ENCODE data around the gene CD14. TPM values are rescaled to one million over a fixed set of nuclear protein-coding genes. Genes with fewer than 3 reads are reported as not detected.

The CD14 gene
- polyA plus RNA-seq, 2 of the 4 experiments (the other 2 are of a cell fraction): 2.9 to 3.3 TPM

GRCh38 chr5:140632366-140633020 lies 482 bp downstream of the CD14 start:
- TF ChIP-seq SMC3 (IDR thresholded peaks at IDR 0.05): no peak
- no peak for TF ChIP-seq KDM1A (IDR thresholded peaks at IDR 0.05; ENCODE audit: low read depth)
- no peak for TF ChIP-seq HEYL (CRISPR knock-in tag; IDR thresholded peaks at IDR 0.05)
- no peak for TF ChIP-seq MAFK (IDR thresholded peaks at IDR 0.05; ENCODE audit: partially characterized antibody)
- no peak for TF ChIP-seq MAZ (IDR thresholded peaks at IDR 0.05; ENCODE audit: borderline replicate concordance, low read depth, low read length)
- TF ChIP-seq NR3C1 (IDR thresholded peaks at IDR 0.05): no peak
- TF ChIP-seq CHD2 (IDR thresholded peaks at IDR 0.05; ENCODE audit: low read length, partially characterized antibody): no peak
- TF ChIP-seq FOXS1 (CRISPR knock-in tag; IDR thresholded peaks at IDR 0.05): no peak
- no peak for TF ChIP-seq KDM5A (IDR thresholded peaks at IDR 0.05)
- TF ChIP-seq NFE2L2 (conservative IDR thresholded peaks at IDR 0.05; ENCODE audit: low read length): no peak
- no peak for TF ChIP-seq ELK1 (IDR thresholded peaks at IDR 0.05; ENCODE audit: low read depth, low read length)
- TF ChIP-seq PBX3 (IDR thresholded peaks at IDR 0.05): no peak
- no peak for TF ChIP-seq EHF (CRISPR knock-in tag; IDR thresholded peaks at IDR 0.05)
- no peak for TF ChIP-seq E2F6 (IDR thresholded peaks at IDR 0.05; ENCODE audit: borderline replicate concordance, low read depth)
- no peak for TF ChIP-seq NPAS2 (CRISPR knock-in tag; IDR thresholded peaks at IDR 0.05; ENCODE audit: borderline replicate concordance)
- no peak for TF ChIP-seq ZNF302 (CRISPR knock-in tag; IDR thresholded peaks at IDR 0.05)
- no peak for TF ChIP-seq HOXB5 (CRISPR knock-in tag; IDR thresholded peaks at IDR 0.05)
- no peak for TF ChIP-seq GATA3 (IDR thresholded peaks at IDR 0.05; ENCODE audit: borderline replicate concordance)
- no peak for FAIRE-seq
- no peak for DNase-seq (ENCODE audit: low read depth in 1 of 2, low spot score in 1 of 2)
- H3K4me3 ChIP-seq: 0 out of 3 replicates have a peak overlapping the region, but pooled peaks have one; percentile 5
- H3K4me1 ChIP-seq: peaks cover 32% of the 10 kb centered on the region
- H3K9me3 ChIP-seq: peaks cover 15% of the 10 kb centered on the region
- no peak; a peak in 1 of 6 replicates for ATAC-seq
- H3K4me2 ChIP-seq: peak overlapping the region; percentile 58
- H3K27ac ChIP-seq: peak overlapping the region; percentile 45 to 83
- CTCF ChIA-PET: interaction anchor here (1.0 to 3.9 kb wide), 2 partner anchors 58 to 86 kb away, joined by 5 to 21 read pairs; partner anchors contain the start of gene EIF4EBP3
- POLR2A ChIA-PET: no interaction called here
- WGBS (ENCODE audit: missing lambda C conversion rate): 89% methylated on average over 48 of the region's 51 CpGs

GRCh38 chr5:140631831-140632365 lies 1.1 kb downstream of the CD14 start:
- ATAC-seq (no peak), FAIRE-seq (no peak), DNase-seq (ENCODE audit: low read depth in 1 of 2, low spot score in 1 of 2) (no peak)
- H3K4me1 ChIP-seq: peaks cover 32% of the 10 kb centered on the region
- ChIA-PET CTCF (interaction anchor here (1.0 to 2.5 kb wide), 2 partner anchors 13 to 57 kb away, joined by 5 to 8 read pairs; no protein-coding TSS in a partner anchor), POLR2A (no interaction called here)
- peak overlapping the region in 1 of 2 experiments; percentile 83; a peak in 2 of 6 replicates for H3K27ac ChIP-seq
- peaks cover 18% of the 10 kb centered on the region for H3K9me3 ChIP-seq
- no peak overlapping the region for H3K4me3 ChIP-seq
- WGBS (ENCODE audit: missing lambda C conversion rate): 96% methylated on average over 35 of the region's 36 CpGs
- H3K4me2 ChIP-seq: no peak overlapping the region
- TF ChIP-seq FOSL2 (IDR thresholded peaks at IDR 0.05): no peak
- TF ChIP-seq FOSL2 (CRISPR knock-in tag; IDR thresholded peaks at IDR 0.05): no peak
- TF ChIP-seq FOXS1 (CRISPR knock-in tag; IDR thresholded peaks at IDR 0.05): no peak
- no peak for TF ChIP-seq NPAS2 (CRISPR knock-in tag; IDR thresholded peaks at IDR 0.05; ENCODE audit: borderline replicate concordance)
- no peak for TF ChIP-seq ZFP36 (IDR thresholded peaks at IDR 0.05; ENCODE audit: borderline replicate concordance, partially characterized antibody)
- no peak for TF ChIP-seq MYC (IDR thresholded peaks at IDR 0.05; ENCODE audit: borderline replicate concordance, low read length)
- no peak for TF ChIP-seq MAX (IDR thresholded peaks at IDR 0.05)
- no peak for TF ChIP-seq HEYL (CRISPR knock-in tag; IDR thresholded peaks at IDR 0.05)
- no peak for TF ChIP-seq EP300 (IDR thresholded peaks at IDR 0.05)
- TF ChIP-seq POLR2AphosphoS2 (conservative IDR thresholded peaks at IDR 0.05; ENCODE audit: low read length): no peak
- TF ChIP-seq TFCP2L1 (CRISPR knock-in tag; IDR thresholded peaks at IDR 0.05): no peak
- TF ChIP-seq RFX5 (IDR thresholded peaks at IDR 0.05): no peak
- TF ChIP-seq PHF8 (IDR thresholded peaks at IDR 0.05; ENCODE audit: borderline replicate concordance, low read depth): no peak
- no peak for TF ChIP-seq KDM1A (IDR thresholded peaks at IDR 0.05; ENCODE audit: low read depth)
- TF ChIP-seq USF2 (IDR thresholded peaks at IDR 0.05): no peak
- TF ChIP-seq PBX3 (IDR thresholded peaks at IDR 0.05): no peak
- no peak for TF ChIP-seq NFE2L2 (conservative IDR thresholded peaks at IDR 0.05; ENCODE audit: low read length)
- no peak for TF ChIP-seq ZC3H11A (IDR thresholded peaks at IDR 0.05)
- TF ChIP-seq RARB (CRISPR knock-in tag; IDR thresholded peaks at IDR 0.05): no peak
